Natural killer cell (primary cell): ENCODE measurements around the gene KCNH1. TPM values are rescaled to one million over a fixed set of nuclear protein-coding genes. Genes with fewer than 3 reads are reported as not detected.
"Not testable (repeated sequence)": the region's sequence is repeated elsewhere in the genome, so short reads cannot be mapped to it uniquely, and the experiment has no call there.

Source experiments
- ATAC-seq, 3 donors: fragments of 150-1000 bp in 2 of 3; fragments of 200-7000 bp in 1 of 3; cut with Tn5 transposase; 1 replicate in 1 of 3; 2 replicates in 2 of 3; pipeline ENCODE4 v1.10.0; 2021; ENCODE audit warnings: mild to moderate bottlenecking in 2 of 3, moderate library complexity in 2 of 3
- DNase-seq, 2 donors: peaks; one replicate each; pipeline versions ENCODE4 v3.0.0 to v3.0.0-alpha.2; 2013 to 2021; ENCODE audit warnings: mixed read lengths in 1 of 2
- H3K27ac ChIP-seq: one replicate; pipeline ENCODE4 v1.5.1; 2013; ENCODE audit warnings: mild to moderate bottlenecking, low read length
- H3K27me3 ChIP-seq: one replicate; pipeline ENCODE4 v1.6.1; 2013; ENCODE audit warnings: low read length; ENCODE audit not compliant: control insufficient read depth, insufficient read depth
- H3K36me3 ChIP-seq: one replicate; pipeline ENCODE4 v1.6.1; 2013; ENCODE audit warnings: low read length; ENCODE audit not compliant: control insufficient read depth, insufficient read depth
- H3K4me1 ChIP-seq: one replicate; pipeline ENCODE4 v1.6.1; 2013; ENCODE audit warnings: low read length; ENCODE audit not compliant: control insufficient read depth, insufficient read depth
- H3K4me3 ChIP-seq: one replicate; pipeline ENCODE4 v1.5.1; 2013; ENCODE audit warnings: low read length
- H3K9me3 ChIP-seq: one replicate; pipeline ENCODE4 v1.6.1; 2013; ENCODE audit warnings: low read length; ENCODE audit not compliant: control insufficient read depth, insufficient read depth
- H3K27ac Mint-ChIP-seq, 2 donors: one replicate each; pipeline ENCODE4 v1.8.0; 2022; ENCODE audit warnings: mild to moderate bottlenecking in 2 of 2, mixed read lengths in 2 of 2, moderate library complexity in 1 of 2
- H3K27me3 Mint-ChIP-seq, 2 donors: one replicate each; pipeline ENCODE4 v1.8.0; 2022; ENCODE audit warnings: low read depth in 2 of 2, mixed read lengths in 2 of 2
- H3K36me3 Mint-ChIP-seq: one replicate; pipeline ENCODE4 v1.8.0; 2022; ENCODE audit warnings: mixed read lengths
- H3K4me1 Mint-ChIP-seq, 2 donors: one replicate each; pipeline ENCODE4 v1.8.0; 2022; ENCODE audit warnings: mixed read lengths in 2 of 2
- H3K4me3 Mint-ChIP-seq: one replicate; pipeline ENCODE4 v1.8.0; 2022; ENCODE audit warnings: mild to moderate bottlenecking, moderate library complexity, mixed read lengths
- H3K9me3 Mint-ChIP-seq, 2 donors: one replicate each; pipeline ENCODE4 v1.8.0; 2022; ENCODE audit warnings: mixed read lengths in 2 of 2
- CTCF ChIP-seq: fragments of 200-600 bp; IDR thresholded peaks from one replicate; pipeline ENCODE4 v1.8.0; 2022; ENCODE audit warnings: antibody characterized with exemption
- WGBS: methylation state at CpG from one replicate; pipeline ENCODE4 v1.1.7; 2013; ENCODE audit warnings: missing lambda C conversion rate; ENCODE audit not compliant: insufficient coverage; 5-methylcytosine and 5-hydroxymethylcytosine counted together
- intact Hi-C: fragments of 100-400 bp; cut with micrococcal nuclease; formaldehyde crosslinking; loops from one replicate; pipeline ENCODE4 v1.14.2; 2022
- total RNA-seq, 4 donors: library from RNA; stranded (reverse); fragments of 120-200 nt in 1 of 4; gene quantifications; one replicate each; pipeline versions ENCODE4 v1.2.3 to v1.2.4, GENCODE V29; 2013 to 2022

KCNH1 gene
- total RNA-seq, 3 donors from 2014 or later (not counting 1 experiment from before 2014, with no cell fraction given) = not detected

GRCh38 chr1:211068976-211069375 is 65.0 kb downstream of the KCNH1 start:
- DNase-seq = no peak
- Histone ChIP-seq H3K9me3 (no peaks in the 10 kb centered on the region), H3K4me1 (no peaks in the 10 kb centered on the region), H3K36me3 (no peaks in the 10 kb centered on the region), H3K27ac (no peak overlapping the region), H3K4me3 (no peak overlapping the region), H3K27me3 (no peaks in the 10 kb centered on the region)
- Mint-ChIP-seq H3K9me3 (no peaks in the 10 kb centered on the region), H3K4me3 (no peak overlapping the region), H3K27ac (no peak overlapping the region), H3K4me1 (no peaks in the 10 kb centered on the region), H3K27me3 (peaks cover 7 to 17% of the 10 kb centered on the region in 2 donors), H3K36me3 (no peaks in the 10 kb centered on the region)
- WGBS = 84% methylated on average over 3 of the region's 3 CpGs
- intact Hi-C loops = no loop called here
- TF ChIP-seq CTCF = no peak
- ATAC-seq = no peak

DNA sequence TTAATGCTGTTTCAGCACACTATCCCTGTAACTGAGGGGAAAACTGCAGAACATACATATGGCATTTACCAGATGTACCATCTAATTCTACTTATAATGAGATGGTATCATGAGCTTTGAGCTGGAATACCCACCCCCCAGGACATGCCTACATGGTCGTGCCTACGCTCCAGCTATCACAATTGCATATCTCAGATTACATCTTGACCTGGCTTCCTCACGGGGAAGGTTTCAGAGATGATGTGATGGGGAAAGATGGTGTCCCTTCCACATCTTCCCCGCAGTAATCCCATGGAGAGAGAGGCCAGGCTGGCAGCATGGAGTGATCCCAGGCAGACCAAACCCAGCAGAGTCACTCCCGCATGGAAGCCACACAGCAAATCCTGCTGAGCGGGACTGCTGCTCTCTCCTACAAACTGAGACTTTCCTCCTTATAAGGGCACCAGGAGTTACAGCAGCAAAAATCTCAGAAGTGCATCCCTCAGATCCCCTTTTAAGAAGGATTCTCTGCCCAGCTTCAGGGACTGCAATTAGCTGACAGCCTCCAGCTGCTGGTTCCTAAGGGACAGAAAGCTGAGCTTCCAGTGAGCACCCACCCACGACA is 67.1 kb downstream of the KCNH1 start:
- WGBS = 88% methylated on average over 4 of the region's 7 CpGs
- H3K27ac Mint-ChIP-seq = no peak overlapping the region
- H3K9me3 Mint-ChIP-seq = no peaks in the 10 kb centered on the region
- TF ChIP-seq CTCF = no peak
- no peaks in the 10 kb centered on the region for H3K36me3 Mint-ChIP-seq
- H3K4me1 Mint-ChIP-seq = no peaks in the 10 kb centered on the region
- Histone ChIP-seq H3K9me3 (no peaks in the 10 kb centered on the region), H3K4me1 (no peaks in the 10 kb centered on the region), H3K36me3 (no peaks in the 10 kb centered on the region), H3K27ac (no peak overlapping the region), H3K27me3 (no peaks in the 10 kb centered on the region), H3K4me3 (no peak overlapping the region)
- H3K27me3 Mint-ChIP-seq = peaks cover 2 to 12% of the 10 kb centered on the region in 2 donors
- no peak for DNase-seq
- H3K4me3 Mint-ChIP-seq = no peak overlapping the region
- intact Hi-C loops = no loop called here
- ATAC-seq = no peak

GRCh38 chr1:211041838-211042237 is 92.1 kb downstream of the KCNH1 start:
- H3K36me3 ChIP-seq, H3K27me3 ChIP-seq, H3K4me1 ChIP-seq, H3K9me3 Mint-ChIP-seq, intact Hi-C loops, H3K27ac Mint-ChIP-seq, H3K4me3 ChIP-seq, ATAC-seq, H3K36me3 Mint-ChIP-seq, H3K4me1 Mint-ChIP-seq, H3K27ac ChIP-seq, H3K4me3 Mint-ChIP-seq, DNase-seq, H3K9me3 ChIP-seq, H3K27me3 Mint-ChIP-seq: not testable (repeated sequence)
- WGBS = 67% methylated on average over 3 of the region's 3 CpGs

GRCh38 chr1:211037095-211037494 is 96.9 kb downstream of the KCNH1 start:
- ATAC-seq (no peak), DNase-seq (no peak)
- no peaks in the 10 kb centered on the region for H3K4me1 ChIP-seq
- no peaks in the 10 kb centered on the region for H3K4me1 Mint-ChIP-seq
- WGBS = 88% methylated on average over 1 of the region's 2 CpGs
- H3K27ac ChIP-seq = no peak overlapping the region
- no peaks in the 10 kb centered on the region for H3K9me3 Mint-ChIP-seq
- intact Hi-C loops = no loop called here
- H3K27me3 Mint-ChIP-seq = peaks cover 0 to 2% of the 10 kb centered on the region in 2 donors
- no peak overlapping the region for H3K27ac Mint-ChIP-seq
- no peak for TF ChIP-seq CTCF
- no peaks in the 10 kb centered on the region for H3K9me3 ChIP-seq
- H3K4me3 ChIP-seq = no peak overlapping the region
- H3K36me3 Mint-ChIP-seq = no peaks in the 10 kb centered on the region
- no peaks in the 10 kb centered on the region for H3K27me3 ChIP-seq
- H3K36me3 ChIP-seq = no peaks in the 10 kb centered on the region
- H3K4me3 Mint-ChIP-seq = no peak overlapping the region
